Esophagus squamous epithelium (tissue), 5 donors: ENCODE results near the gene CDK11A. TPM values are rescaled to one million over a fixed set of nuclear protein-coding genes. Genes with fewer than 3 reads are reported as not detected.
A peak's percentile ranks its signal among the peaks of the same experiment; 100 is the strongest.
"Not testable (repeated sequence)": the region's sequence is repeated elsewhere in the genome, so short reads cannot be mapped to it uniquely, and the experiment has no call there.

Experiments used
- DNase-seq: peaks from one replicate; lab custom pipeline; 2025; lab: John Stamatoyannopoulos, UW
- H3K27ac ChIP-seq, 4 donors: fragments of 200-600 bp; sonication (generic); one replicate each; pipeline ENCODE4 v1.5.1; 2016 to 2019; ENCODE audit warnings: mild to moderate bottlenecking in 1 of 4
- H3K27me3 ChIP-seq, 4 donors: fragments of 200-600 bp; sonication (generic); 1 replicate in 3 of 4; 2 replicates in 1 of 4; pipeline versions ENCODE4 v1.5.1 to v1.6.0; 2017 to 2021; ENCODE audit warnings: antibody characterized with exemption in 1 of 4
- H3K36me3 ChIP-seq, 3 donors: fragments of 200-600 bp; sonication (generic); one replicate each; pipeline ENCODE4 v1.5.1; 2016 to 2019
- H3K4me1 ChIP-seq, 3 donors: fragments of 200-600 bp; sonication (generic); one replicate each; pipeline ENCODE4 v1.5.1; 2017 to 2019
- H3K4me3 ChIP-seq, 4 donors: fragments of 200-600 bp; sonication (generic); 1 replicate in 3 of 4; 2 replicates in 1 of 4; pipeline ENCODE4 v1.5.1; 2016 to 2019; ENCODE audit warnings: mild to moderate bottlenecking in 2 of 4, moderate library complexity in 1 of 4
- H3K9me3 ChIP-seq, 3 donors: fragments of 200-600 bp; sonication (generic); one replicate each; pipeline ENCODE4 v1.5.1; 2016 to 2019
- POLR2A ChIP-seq, 4 donors: fragments of 450-650 bp; IDR thresholded peaks; one replicate each; pipeline ENCODE4 v1.6.1; 2017; ENCODE audit warnings: antibody characterized with exemption in 4 of 4, mild to moderate bottlenecking in 4 of 4, moderate library complexity in 3 of 4
- WGBS, 2 donors: methylation state at CpG; one replicate each; pipeline ENCODE4 v1.1.5; 2018; 5-methylcytosine and 5-hydroxymethylcytosine counted together
- intact Hi-C: fragments of 100-400 bp; cut with DNase I; formaldehyde crosslinking; loops from one replicate; pipeline ENCODE4 v1.15.0; 2022
- total RNA-seq, 4 donors: library from RNA; depleted of rRNA; stranded (reverse); fragments of >200 nt; gene quantifications; one replicate each; pipeline ENCODE4 v1.1.0, GENCODE V29; 2016
- TF ChIP-seq, protein P1 (sequence below), 6 experiments: fragments of 450-650 bp in 4 of 6; fragments of 200-600 bp in 2 of 6; sonication (generic) in 2 of 6; IDR thresholded peaks; one replicate each; pipeline ENCODE4 v1.5.1; 2016 to 2019; ENCODE audit warnings: antibody characterized with exemption in 6 of 6, mild to moderate bottlenecking in 4 of 6, moderate library complexity in 4 of 6
- donor health status: DM: yes; HTN: yes; CAD: no.

Gene CDK11A
- total RNA-seq, 4 donors from 2014 or later = 12.7 to 32.2 (median 22.4) TPM

DNA sequence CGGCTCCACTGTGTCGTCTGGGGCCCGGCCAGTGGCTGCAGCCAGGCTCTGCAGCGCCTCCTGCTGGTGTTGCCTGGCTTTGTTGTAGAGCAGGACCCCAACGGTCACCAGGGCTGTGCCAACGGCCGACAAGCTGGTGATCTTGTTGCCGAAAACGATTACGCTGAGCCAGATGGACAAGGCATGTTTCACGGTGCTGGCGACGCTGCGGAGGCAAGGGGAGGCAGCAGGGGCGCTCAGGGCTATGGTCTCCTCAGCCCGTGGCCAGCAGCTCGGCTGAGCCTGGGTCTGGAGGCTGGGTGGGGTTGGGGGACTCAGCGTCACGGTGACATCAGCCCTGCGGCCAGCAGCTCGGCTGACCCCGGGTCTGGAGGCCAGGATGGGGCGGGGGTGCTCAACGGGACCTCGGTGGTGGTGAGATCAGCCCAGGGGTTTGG, 58.3 kb downstream of the CDK11A start:
- Histone ChIP-seq H3K4me3 (no peak overlapping the region), H3K9me3 (no peaks in the 10 kb centered on the region), H3K27ac (no peak overlapping the region), H3K4me1 (peaks cover 0 to 12% (median 0%) of the 10 kb centered on the region in 3 donors), H3K36me3 (peaks cover 19 to 62% (median 27%) of the 10 kb centered on the region in 3 donors), H3K27me3 (no peaks in the 10 kb centered on the region)
- DNase-seq = no peak
- TF ChIP-seq POLR2A (IDR thresholded peaks at IDR 0.05) = no peak
- TF ChIP-seq, protein P1, sequence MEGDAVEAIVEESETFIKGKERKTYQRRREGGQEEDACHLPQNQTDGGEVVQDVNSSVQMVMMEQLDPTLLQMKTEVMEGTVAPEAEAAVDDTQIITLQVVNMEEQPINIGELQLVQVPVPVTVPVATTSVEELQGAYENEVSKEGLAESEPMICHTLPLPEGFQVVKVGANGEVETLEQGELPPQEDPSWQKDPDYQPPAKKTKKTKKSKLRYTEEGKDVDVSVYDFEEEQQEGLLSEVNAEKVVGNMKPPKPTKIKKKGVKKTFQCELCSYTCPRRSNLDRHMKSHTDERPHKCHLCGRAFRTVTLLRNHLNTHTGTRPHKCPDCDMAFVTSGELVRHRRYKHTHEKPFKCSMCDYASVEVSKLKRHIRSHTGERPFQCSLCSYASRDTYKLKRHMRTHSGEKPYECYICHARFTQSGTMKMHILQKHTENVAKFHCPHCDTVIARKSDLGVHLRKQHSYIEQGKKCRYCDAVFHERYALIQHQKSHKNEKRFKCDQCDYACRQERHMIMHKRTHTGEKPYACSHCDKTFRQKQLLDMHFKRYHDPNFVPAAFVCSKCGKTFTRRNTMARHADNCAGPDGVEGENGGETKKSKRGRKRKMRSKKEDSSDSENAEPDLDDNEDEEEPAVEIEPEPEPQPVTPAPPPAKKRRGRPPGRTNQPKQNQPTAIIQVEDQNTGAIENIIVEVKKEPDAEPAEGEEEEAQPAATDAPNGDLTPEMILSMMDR (IDR thresholded peaks at IDR 0.05) = peak in 4 of 6 experiments; percentile 16 to 44 (median 24)
- 98% methylated on average over 7 of the region's 25 CpGs; no CpG with 5 or more reads in 1 of the 2 donors for WGBS, 2 donors
- intact Hi-C loops = no loop called here

DNA sequence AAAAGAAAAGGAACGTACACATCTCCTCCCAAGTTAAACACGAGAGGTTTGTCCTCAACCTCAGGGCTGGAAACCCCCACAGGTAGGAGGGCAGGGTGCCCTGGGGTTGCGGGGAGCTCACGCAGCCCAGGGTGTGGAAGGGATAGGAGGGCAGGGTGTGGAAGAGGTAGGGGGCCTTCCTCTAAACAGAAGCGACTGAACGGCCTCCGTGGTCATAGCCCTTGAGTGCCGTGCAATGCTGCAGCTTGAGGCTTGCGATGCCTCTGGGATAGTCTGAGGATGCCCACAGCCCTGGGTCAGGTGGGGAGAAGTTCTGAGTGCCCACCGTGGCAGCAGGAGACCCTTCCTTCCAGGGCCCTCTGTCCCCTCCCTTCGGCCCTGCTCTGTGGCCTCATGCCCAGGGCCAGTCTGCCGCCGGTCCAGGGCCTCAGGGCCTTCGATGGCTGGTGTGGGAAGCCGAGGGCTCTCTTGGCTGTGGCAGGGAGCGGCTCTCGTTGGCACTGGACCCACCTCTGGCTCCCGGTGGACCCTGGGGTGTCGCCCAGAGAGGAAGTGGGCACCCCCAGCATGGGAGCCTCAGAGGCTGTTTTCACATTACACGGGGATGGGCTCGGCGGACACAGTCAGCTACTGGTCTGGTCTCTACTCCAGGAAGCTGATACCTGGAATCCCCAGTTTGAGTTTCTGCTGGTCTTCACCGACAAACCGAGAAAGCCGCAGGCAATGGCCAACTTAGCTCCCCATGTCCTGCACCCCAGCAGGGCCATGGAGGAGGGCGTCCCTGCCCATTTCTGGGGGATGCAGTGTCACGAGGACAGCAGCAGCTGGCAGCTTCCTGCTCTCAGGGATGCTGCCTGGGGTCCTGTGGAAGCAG, 59.0 kb downstream of the CDK11A start:
- intact Hi-C loops = no loop called here
- Histone ChIP-seq H3K36me3 (peaks cover 19 to 55% (median 27%) of the 10 kb centered on the region in 3 donors), H3K4me1 (peaks cover 0 to 12% (median 0%) of the 10 kb centered on the region in 3 donors), H3K9me3 (no peaks in the 10 kb centered on the region), H3K4me3 (no peak overlapping the region), H3K27me3 (no peaks in the 10 kb centered on the region), H3K27ac (no peak overlapping the region)
- WGBS, 2 donors = 89 to 93% methylated on average over 7 to 16 of the region's 27 CpGs
- no peak for DNase-seq
- TF ChIP-seq, protein P1 (IDR thresholded peaks at IDR 0.05) = no peak
- no peak for TF ChIP-seq POLR2A (IDR thresholded peaks at IDR 0.05)

DNA sequence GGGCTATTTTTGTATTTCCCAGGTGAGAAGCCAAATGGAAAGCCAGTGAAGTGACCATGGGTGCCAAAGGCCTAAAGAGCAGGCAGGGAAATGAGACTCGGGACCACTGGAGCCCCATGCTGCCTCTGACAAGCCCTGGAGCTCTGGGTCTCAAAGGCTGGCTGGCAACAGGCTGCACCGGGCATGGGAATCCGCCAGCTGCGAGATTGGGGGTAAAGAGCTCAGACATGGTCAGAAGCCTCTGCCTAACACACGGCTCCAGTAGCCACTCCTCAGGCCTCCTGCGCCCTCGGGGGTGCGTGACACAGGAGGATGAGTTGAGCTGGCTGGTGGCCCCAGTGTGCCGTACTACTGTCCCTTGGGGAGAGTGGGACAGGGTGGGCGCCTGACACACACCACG, 59.8 kb downstream of the CDK11A start:
- H3K27ac ChIP-seq, intact Hi-C loops, DNase-seq, H3K27me3 ChIP-seq, H3K4me3 ChIP-seq, H3K9me3 ChIP-seq: not testable (repeated sequence)
- Histone ChIP-seq H3K36me3 (peaks cover 14 to 47% (median 24%) of the 10 kb centered on the region in 3 donors), H3K4me1 (peaks cover 0 to 20% (median 2%) of the 10 kb centered on the region in 3 donors)
- WGBS, 2 donors = 30 to 62% methylated on average over 2 to 3 of the region's 11 CpGs

DNA sequence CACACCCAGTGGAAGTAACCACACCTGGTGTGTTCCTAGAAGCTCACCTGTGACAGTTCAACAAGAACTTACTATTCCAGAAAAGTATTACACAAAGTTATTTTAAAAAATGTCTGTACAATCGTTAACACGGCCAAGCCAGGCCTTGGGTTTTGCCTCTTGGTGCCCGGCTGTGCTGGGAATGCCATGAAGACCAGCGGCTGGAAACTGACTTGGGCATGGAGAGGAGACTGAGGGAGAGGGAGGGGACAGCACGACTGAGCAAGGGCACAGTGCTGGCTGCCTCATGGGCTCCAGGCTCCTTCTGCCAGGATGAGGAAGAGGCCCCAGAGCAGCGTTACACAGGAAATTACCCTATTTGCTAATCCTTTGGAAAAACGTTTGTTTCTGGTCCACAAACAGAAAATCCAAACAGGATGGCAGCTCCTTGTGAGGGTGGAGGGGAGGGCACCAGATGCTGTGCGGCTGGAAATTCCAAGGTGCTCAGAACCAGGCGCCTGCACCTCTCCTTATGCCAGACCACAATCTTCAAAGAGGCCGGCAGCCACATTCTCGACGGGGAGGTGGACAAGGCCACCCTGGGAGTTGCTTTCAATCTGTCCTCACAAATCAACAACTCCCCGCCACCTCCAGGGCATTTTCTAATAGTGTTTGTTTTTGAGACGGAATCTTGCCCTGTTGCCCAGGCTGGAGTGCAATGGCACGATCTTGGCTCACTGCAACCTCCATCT, 61.2 kb downstream of the CDK11A start:
- H3K4me1 ChIP-seq = peaks cover under 1 to 22% (median 2%) of the 10 kb centered on the region in 3 donors
- DNase-seq, H3K27me3 ChIP-seq, H3K4me3 ChIP-seq, intact Hi-C loops, H3K9me3 ChIP-seq: not testable (repeated sequence)
- H3K36me3 ChIP-seq = peaks cover 14 to 34% (median 20%) of the 10 kb centered on the region in 3 donors
- WGBS, 2 donors = 70% methylated on average over 9 to 15 of the region's 15 CpGs
- H3K27ac ChIP-seq = peak overlapping the region in 3 of 4 donors; percentile 50 to 69 (median 64)

DNA sequence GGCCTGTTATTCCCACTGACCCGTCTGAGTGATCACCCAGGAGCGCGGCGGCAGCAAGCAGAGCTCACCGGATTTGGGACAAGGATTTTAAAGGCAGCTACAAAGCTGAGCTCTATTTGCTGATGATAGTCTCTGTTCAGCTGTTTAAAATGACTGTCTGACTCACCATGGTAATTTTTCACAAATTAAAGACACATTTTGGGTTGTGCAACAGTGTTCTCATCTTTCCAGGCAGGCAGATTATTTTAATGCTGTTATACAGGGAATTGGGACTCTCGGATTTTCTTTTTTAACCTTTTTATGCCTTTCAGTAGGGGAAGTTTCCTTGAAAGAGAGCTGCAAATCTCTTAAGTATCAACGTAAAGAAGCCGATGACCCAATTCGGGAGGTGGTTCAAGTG, 61.8 kb downstream of the CDK11A start:
- intact Hi-C loops, DNase-seq, H3K4me3 ChIP-seq, H3K27me3 ChIP-seq, H3K9me3 ChIP-seq: not testable (repeated sequence)
- H3K4me1 ChIP-seq = peaks cover 2 to 26% (median 2%) of the 10 kb centered on the region in 3 donors
- H3K27ac ChIP-seq = peak overlapping the region in 3 of 4 donors; percentile 50 to 69 (median 64)
- 39 to 67% methylated on average over 3 to 4 of the region's 9 CpGs for WGBS, 2 donors
- peaks cover 14 to 28% (median 20%) of the 10 kb centered on the region in 3 donors for H3K36me3 ChIP-seq

DNA sequence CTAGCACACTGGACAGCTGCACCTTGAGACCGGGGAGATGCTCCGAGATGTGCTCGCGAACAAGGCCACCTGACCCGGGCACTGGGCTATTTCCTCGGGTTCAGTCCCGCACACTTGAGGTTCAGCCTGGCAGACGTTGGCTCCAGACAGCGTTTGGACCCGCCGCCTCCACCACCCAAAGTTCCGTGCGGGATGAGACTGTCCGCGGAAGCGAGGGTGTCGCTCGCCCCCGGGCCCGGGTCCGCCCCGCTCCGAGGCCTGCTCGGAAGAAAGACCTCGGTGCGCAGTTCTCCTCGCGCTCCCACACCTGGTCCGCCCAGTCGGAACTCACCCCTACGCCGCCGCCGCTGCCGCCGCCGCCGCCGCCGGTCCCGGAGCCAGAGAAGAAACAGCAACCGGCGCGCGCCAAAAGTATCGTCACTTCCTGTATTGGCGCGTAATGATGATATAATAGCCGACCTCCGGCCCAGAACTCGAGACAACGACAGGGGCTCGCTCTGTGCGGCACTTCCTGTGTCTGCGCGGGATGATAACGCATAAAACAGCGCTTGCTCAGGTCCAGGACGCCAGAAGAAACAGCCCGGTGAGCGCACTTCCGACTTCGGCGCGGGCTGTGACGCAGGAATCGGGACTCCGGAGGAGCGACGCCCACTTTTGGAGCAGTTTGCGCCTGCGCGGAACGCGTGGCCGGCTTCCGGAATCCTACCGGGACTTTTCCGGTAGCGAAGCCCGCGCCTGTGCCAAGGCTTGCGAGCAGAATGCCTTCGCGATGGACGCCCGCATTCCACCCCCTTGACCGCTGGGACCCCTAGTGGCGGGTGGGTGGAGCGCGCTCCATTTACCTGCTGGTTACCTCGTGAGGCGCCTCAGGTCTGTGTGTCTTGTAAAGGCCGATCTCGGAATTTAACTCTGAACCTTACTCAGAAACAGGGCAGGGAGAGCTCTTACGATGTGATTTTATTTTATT, 65.3 kb downstream of the CDK11A start, which contains the start of gene CDK11B:
Gene CDK11B (minus strand): TSS at position 422 of the 967 bp plus-strand sequence. CDS start 1,519 bp downstream, outside the sequence.
- H3K9me3 ChIP-seq, intact Hi-C loops, H3K27me3 ChIP-seq: not testable (repeated sequence)
- Histone ChIP-seq H3K4me3 (peak within 1 kb of the TSS; percentile 47 to 80 (median 71)), H3K36me3 (peaks cover 10 to 33% (median 14%) of the 10 kb centered on the region in 3 donors), H3K27ac (peak within 1 kb of the TSS; percentile 96 to 99 (median 96)), H3K4me1 (peaks cover 2 to 26% (median 2%) of the 10 kb centered on the region in 3 donors)
- peak; percentile 35 for DNase-seq
- no CpG with 5 or more reads among the region's 96 CpGs for WGBS, 2 donors
- TF ChIP-seq, protein P1 (IDR thresholded peaks at IDR 0.05) = peak in 3 of 6 experiments; percentile 23 to 47 (median 42)
- TF ChIP-seq POLR2A (IDR thresholded peaks at IDR 0.05) = peak in 3 of 4 donors; percentile 27 to 61 (median 41)
